ENCODE results near the gene FOXO3.

DNA sequence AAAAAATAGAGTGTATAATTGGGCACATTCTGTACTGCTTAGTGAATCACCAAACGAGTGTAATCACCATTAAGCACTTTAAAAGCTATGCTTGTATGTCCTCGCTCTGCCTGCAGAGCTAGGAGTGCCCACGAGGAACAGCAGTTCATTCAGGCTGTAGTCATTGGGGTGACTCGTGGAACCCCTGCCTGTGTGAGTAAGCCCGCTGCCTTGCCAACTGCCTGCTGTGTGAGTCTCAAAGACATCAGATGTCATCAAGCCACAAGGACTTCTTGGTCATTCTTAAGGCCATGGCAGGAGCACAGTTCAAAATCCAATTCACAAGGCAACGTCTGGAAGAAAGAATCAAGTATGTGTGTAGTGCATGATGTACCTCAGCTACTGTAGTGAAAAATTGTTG is 60.4 kb downstream of the FOXO3 start:
- TF ChIP-seq, protein P1, sequence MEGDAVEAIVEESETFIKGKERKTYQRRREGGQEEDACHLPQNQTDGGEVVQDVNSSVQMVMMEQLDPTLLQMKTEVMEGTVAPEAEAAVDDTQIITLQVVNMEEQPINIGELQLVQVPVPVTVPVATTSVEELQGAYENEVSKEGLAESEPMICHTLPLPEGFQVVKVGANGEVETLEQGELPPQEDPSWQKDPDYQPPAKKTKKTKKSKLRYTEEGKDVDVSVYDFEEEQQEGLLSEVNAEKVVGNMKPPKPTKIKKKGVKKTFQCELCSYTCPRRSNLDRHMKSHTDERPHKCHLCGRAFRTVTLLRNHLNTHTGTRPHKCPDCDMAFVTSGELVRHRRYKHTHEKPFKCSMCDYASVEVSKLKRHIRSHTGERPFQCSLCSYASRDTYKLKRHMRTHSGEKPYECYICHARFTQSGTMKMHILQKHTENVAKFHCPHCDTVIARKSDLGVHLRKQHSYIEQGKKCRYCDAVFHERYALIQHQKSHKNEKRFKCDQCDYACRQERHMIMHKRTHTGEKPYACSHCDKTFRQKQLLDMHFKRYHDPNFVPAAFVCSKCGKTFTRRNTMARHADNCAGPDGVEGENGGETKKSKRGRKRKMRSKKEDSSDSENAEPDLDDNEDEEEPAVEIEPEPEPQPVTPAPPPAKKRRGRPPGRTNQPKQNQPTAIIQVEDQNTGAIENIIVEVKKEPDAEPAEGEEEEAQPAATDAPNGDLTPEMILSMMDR (IDR thresholded peaks at IDR 0.05; ENCODE audit: insufficient read depth, low read depth, low read length), result peak; percentile 12
- TF ChIP-seq EZH2 (IDR thresholded peaks at IDR 0.05; ENCODE audit: insufficient read depth, low read length), result no peak
